KMS-11 (cell line): ENCODE data around the gene IARS2.
"Not testable (repeated sequence)": the region's sequence is repeated elsewhere in the genome, so short reads cannot be mapped to it uniquely, and the experiment has no call there.

Experiments
- H2AFZ ChIP-seq: fragments of 200-600 bp; sonication (generic); 2 replicates; pipeline ENCODE4 v1.6.1; 2016; ENCODE audit warnings: antibody characterized with exemption, mixed run types, low read depth
- H3K27ac ChIP-seq: fragments of 200-600 bp; sonication (generic); 2 replicates; pipeline ENCODE4 v1.6.1; 2016; ENCODE audit warnings: mild to moderate bottlenecking, mixed run types
- H3K27me3 ChIP-seq: fragments of 200-600 bp; sonication (generic); 2 replicates; pipeline ENCODE4 v1.6.1; 2017; ENCODE audit warnings: mild to moderate bottlenecking, low read depth, mixed run types, moderate library complexity; ENCODE audit not compliant: insufficient read depth
- H3K36me3 ChIP-seq: fragments of 200-600 bp; sonication (generic); 2 replicates; pipeline ENCODE4 v1.6.1; 2017; ENCODE audit warnings: mild to moderate bottlenecking, mixed run types; ENCODE audit not compliant: insufficient read depth
- H3K4me1 ChIP-seq: fragments of 200-600 bp; sonication (generic); 2 replicates; pipeline ENCODE4 v1.6.1; 2016; ENCODE audit warnings: mild to moderate bottlenecking, low read depth, mixed run types; ENCODE audit not compliant: poor library complexity, severe bottlenecking
- H3K4me2 ChIP-seq: fragments of 200-600 bp; sonication (generic); 2 replicates; pipeline ENCODE4 v1.7.0; 2016; ENCODE audit warnings: mild to moderate bottlenecking, mixed run types
- H3K4me3 ChIP-seq: fragments of 200-600 bp; sonication (generic); IDR thresholded peaks from 2 replicates; pipeline ENCODE4 v1.6.1; 2017; ENCODE audit warnings: low read depth, low read length, mixed read lengths; ENCODE audit not compliant: insufficient read depth
- H3K79me2 ChIP-seq: fragments of 200-600 bp; sonication (generic); 2 replicates; pipeline ENCODE4 v1.6.1; 2016; ENCODE audit warnings: low read depth, mixed run types; ENCODE audit not compliant: insufficient read depth
- H3K9ac ChIP-seq: fragments of 200-600 bp; sonication (generic); 2 replicates; pipeline ENCODE4 v1.6.1; 2016; ENCODE audit warnings: mild to moderate bottlenecking, mixed run types
- H4K20me1 ChIP-seq: fragments of 200-600 bp; sonication (generic); 2 replicates; pipeline ENCODE4 v1.6.1; 2016; ENCODE audit warnings: mild to moderate bottlenecking, mixed run types; ENCODE audit not compliant: insufficient read depth
- CTCF ChIP-seq: fragments of 200-600 bp; sonication (generic); conservative IDR thresholded peaks from 2 replicates; pipeline ENCODE4 v1.6.1; 2017; ENCODE audit warnings: low read depth, mild to moderate bottlenecking, antibody characterized with exemption, low read length, moderate library complexity, mixed read lengths

Gene IARS2

GRCh38 chr1:220067269-220068204 lies 26.4 kb upstream of the IARS2 start:
- H3K4me1 ChIP-seq, result no peaks in the 10 kb centered on the region
- H3K27ac ChIP-seq, result no peak overlapping the region

GRCh38 chr1:220076861-220077762 lies 16.8 kb upstream of the IARS2 start:
- no peak overlapping the region for H3K27ac ChIP-seq
- no peaks in the 10 kb centered on the region for H3K79me2 ChIP-seq

More at GRCh38 chr1:220067269-220068204, 26.4 kb upstream of the IARS2 start:
- H3K4me2 ChIP-seq, result no peak overlapping the region
- H3K9ac ChIP-seq, result no peak overlapping the region
- no peaks in the 10 kb centered on the region for H3K27me3 ChIP-seq
- no peak for TF ChIP-seq CTCF
- no peak overlapping the region for H3K4me3 ChIP-seq
- no peaks in the 10 kb centered on the region for H3K36me3 ChIP-seq
- no peak overlapping the region for H2AFZ ChIP-seq
- H3K79me2 ChIP-seq, result no peaks in the 10 kb centered on the region
- H4K20me1 ChIP-seq, result no peaks in the 10 kb centered on the region

GRCh38 chr1:220077887-220078286 lies 16.0 kb upstream of the IARS2 start:
- Histone ChIP-seq H4K20me1 (no peaks in the 10 kb centered on the region), H3K4me3 (no peak overlapping the region), H3K4me2 (no peak overlapping the region), H3K79me2 (no peaks in the 10 kb centered on the region), H2AFZ (no peak overlapping the region), H3K4me1 (no peaks in the 10 kb centered on the region), H3K9ac (no peak overlapping the region), H3K36me3 (no peaks in the 10 kb centered on the region), H3K27ac (no peak overlapping the region), H3K27me3 (no peaks in the 10 kb centered on the region)
- no peak for TF ChIP-seq CTCF

More at GRCh38 chr1:220076861-220077762, 16.8 kb upstream of the IARS2 start:
- Histone ChIP-seq H3K4me1 (no peaks in the 10 kb centered on the region), H3K27me3 (no peaks in the 10 kb centered on the region), H4K20me1 (no peaks in the 10 kb centered on the region), H3K9ac (no peak overlapping the region), H3K4me2 (no peak overlapping the region), H2AFZ (no peak overlapping the region), H3K36me3 (no peaks in the 10 kb centered on the region), H3K4me3 (no peak overlapping the region)
- no peak for TF ChIP-seq CTCF

- H3K4me3 ChIP-seq, result no peak overlapping the region
- no peaks in the 10 kb centered on the region for H3K27me3 ChIP-seq
- no peak for TF ChIP-seq CTCF
- no peaks in the 10 kb centered on the region for H3K4me1 ChIP-seq
- H3K27ac ChIP-seq, result no peak overlapping the region
- no peak overlapping the region for H2AFZ ChIP-seq
- peaks cover 5% of the 10 kb centered on the region; the same call in 1 of the 2 replicates for H3K79me2 ChIP-seq
- no peaks in the 10 kb centered on the region for H4K20me1 ChIP-seq
- no peak overlapping the region for H3K9ac ChIP-seq
- no peak overlapping the region for H3K4me2 ChIP-seq
- no peaks in the 10 kb centered on the region for H3K36me3 ChIP-seq
Measured at GRCh38 chr1:220084460-220084859, 9.5 kb upstream of the IARS2 start.

- not testable (repeated sequence) for H3K36me3 ChIP-seq, H3K79me2 ChIP-seq, H4K20me1 ChIP-seq, H3K27me3 ChIP-seq, H2AFZ ChIP-seq, H3K9ac ChIP-seq, H3K4me1 ChIP-seq, H3K4me2 ChIP-seq, H3K27ac ChIP-seq, H3K4me3 ChIP-seq
Measured at GRCh38 chr1:220086261-220086686, 7.7 kb upstream of the IARS2 start.
